DND-41 (cell line): Measurements from ENCODE around the gene CAND1.

Source experiments
- EZH2 ChIP-seq: IDR thresholded peaks from 3 replicates; pipeline ENCODE4 v1.6.1; 2012; ENCODE audit warnings: borderline replicate concordance, low read depth, mild to moderate bottlenecking, moderate library complexity, low read length, inconsistent platforms; ENCODE audit not compliant: severe bottlenecking
- TF ChIP-seq, protein P1 (sequence below): IDR thresholded peaks from 2 replicates; pipeline ENCODE4 v1.5.1; 2012; ENCODE audit warnings: borderline replicate concordance, low read length, moderate library complexity, mild to moderate bottlenecking; ENCODE audit not compliant: poor library complexity, severe bottlenecking; ENCODE audit errors: extremely low read depth

GRCh38 chr12:67348683-67349082 lies 79.5 kb downstream of the CAND1 start:
- TF ChIP-seq, protein P1, sequence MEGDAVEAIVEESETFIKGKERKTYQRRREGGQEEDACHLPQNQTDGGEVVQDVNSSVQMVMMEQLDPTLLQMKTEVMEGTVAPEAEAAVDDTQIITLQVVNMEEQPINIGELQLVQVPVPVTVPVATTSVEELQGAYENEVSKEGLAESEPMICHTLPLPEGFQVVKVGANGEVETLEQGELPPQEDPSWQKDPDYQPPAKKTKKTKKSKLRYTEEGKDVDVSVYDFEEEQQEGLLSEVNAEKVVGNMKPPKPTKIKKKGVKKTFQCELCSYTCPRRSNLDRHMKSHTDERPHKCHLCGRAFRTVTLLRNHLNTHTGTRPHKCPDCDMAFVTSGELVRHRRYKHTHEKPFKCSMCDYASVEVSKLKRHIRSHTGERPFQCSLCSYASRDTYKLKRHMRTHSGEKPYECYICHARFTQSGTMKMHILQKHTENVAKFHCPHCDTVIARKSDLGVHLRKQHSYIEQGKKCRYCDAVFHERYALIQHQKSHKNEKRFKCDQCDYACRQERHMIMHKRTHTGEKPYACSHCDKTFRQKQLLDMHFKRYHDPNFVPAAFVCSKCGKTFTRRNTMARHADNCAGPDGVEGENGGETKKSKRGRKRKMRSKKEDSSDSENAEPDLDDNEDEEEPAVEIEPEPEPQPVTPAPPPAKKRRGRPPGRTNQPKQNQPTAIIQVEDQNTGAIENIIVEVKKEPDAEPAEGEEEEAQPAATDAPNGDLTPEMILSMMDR = no peak
- no peak for TF ChIP-seq EZH2
